GM18858 (cell line): ENCODE measurements around the gene LRFN5.

ENCODE experiments used
- ATAC-seq: cut with Tn5 transposase; IDR thresholded peaks from one replicate; pipeline ENCODE4 v1.9.1; 2021; ENCODE audit not compliant: unreplicated experiment

Gene LRFN5

GRCh38 chr14:41766772-41767171, 160.1 kb downstream of the LRFN5 start:
- no peak for ATAC-seq

DNA sequence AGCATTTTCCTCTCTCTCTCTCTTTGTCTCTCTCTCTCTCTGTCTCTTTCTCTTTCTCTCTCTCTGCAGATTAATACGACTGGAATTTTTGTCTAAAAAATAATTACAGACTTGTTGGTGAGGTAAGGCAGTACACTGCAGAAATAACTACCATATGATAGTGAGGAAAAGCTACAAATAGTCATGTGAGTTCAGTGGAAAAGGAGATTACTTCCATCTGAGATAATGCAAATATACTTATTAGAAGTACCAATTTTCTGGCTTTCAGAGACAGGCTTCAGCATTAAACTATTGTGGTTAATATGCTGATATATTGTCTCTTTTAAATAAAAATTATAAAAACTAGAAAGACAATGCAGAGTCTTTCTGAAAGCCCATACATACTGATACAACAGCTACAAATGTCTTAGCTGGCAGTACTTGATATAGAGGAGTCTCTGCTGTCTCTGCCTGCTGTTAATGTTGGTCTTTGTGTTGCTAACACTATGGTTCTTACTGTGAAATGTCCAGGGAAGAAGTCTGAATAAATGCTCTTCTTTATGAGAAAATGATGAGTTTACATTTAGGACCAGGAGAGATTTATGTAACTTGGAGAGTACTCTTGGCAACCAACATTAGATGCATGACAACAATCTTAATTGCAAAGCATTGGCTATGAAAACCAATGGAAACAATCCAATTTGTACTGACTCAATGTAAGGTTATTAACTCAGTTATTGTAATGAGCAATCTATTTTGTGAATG, 167.0 kb downstream of the LRFN5 start:
- ATAC-seq: no peak

DNA sequence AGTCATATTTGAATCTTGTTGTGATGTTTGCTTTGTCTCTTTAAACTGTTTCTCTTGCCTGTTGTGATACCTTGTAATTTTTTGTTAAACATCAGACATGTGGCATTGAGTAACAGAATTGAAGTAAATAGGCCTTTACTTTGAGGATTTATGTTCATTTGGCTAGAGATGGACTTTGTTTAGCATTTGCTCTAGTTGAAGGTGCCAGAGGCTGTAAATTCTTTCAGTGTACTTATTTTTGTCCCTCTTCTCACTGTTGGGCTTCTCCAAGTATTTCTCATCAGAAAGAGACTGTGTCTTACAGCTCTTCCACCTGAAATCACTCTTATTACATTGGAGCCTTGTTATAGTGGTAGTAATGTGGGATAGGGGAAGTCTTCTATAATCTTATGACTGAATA, 175.8 kb downstream of the LRFN5 start:
- no peak for ATAC-seq

- no peak for ATAC-seq
Measured at GRCh38 chr14:41783403-41783802, 176.7 kb downstream of the LRFN5 start.

GRCh38 chr14:41785696-41786095, 179.0 kb downstream of the LRFN5 start:
- no peak for ATAC-seq

GRCh38 chr14:41799817-41800216, 193.1 kb downstream of the LRFN5 start:
- ATAC-seq: no peak

- no peak for ATAC-seq
Measured at GRCh38 chr14:41805633-41806032, 199.0 kb downstream of the LRFN5 start.

- no peak for ATAC-seq
Measured at GRCh38 chr14:41806366-41806975, 199.8 kb downstream of the LRFN5 start.

- no peak for ATAC-seq
Measured at GRCh38 chr14:41810362-41810761, 203.7 kb downstream of the LRFN5 start.

- no peak for ATAC-seq
Measured at GRCh38 chr14:41817626-41818025, 210.9 kb downstream of the LRFN5 start.

DNA sequence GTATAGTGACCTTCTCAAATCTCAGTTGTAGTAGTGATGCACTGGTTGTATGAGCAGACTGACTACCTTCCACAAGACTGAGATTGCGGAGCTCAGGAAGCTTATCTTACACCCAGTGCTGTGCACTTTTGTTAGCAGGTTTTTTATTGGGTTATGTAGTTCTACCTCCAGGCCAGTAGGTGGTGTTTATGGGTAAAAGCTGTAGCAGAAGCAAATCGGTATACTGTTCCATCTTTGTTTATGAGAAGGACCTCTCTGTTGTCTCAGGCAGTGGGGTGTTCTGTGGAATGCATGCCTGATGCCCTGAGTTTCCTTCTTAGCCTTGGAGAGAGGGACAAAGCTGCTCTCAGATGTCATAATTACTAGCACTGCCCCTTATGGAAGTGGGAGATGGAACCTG, 217.8 kb downstream of the LRFN5 start:
- no peak for ATAC-seq

- ATAC-seq: no peak
Measured at GRCh38 chr14:41825622-41826021, 218.9 kb downstream of the LRFN5 start.

DNA sequence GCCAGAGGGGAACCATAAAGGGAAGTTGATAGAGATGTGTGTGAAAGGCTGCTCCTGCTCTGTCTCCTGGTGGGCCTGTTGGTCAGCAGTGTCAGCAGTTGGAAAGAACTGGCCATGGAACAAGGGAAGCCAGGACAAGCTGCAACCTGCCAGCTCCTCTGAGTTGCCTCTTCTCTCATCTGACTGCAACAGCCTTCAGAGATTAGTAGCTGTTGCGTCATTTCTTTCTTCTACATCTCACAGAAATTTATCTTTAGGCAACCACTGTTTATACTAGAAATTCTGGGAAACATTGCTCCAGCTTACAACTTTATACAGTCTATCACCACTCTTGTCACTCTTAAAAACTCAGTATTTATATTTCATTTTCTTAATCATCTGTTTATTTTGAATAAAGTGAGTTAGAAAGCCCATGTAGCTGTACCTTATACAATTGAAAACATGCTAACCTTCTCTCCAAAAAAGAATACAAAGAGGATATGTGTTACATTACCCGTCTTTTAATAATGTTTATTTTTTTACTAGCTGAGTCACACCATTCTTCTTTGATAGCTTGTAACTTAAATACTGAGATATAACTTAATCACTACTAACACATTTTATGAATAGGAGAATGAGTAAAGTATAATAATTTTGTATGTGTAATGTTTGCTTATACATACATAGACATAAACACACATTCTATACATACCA, 224.2 kb downstream of the LRFN5 start:
- no peak for ATAC-seq

GRCh38 chr14:41839661-41840060, 233.0 kb downstream of the LRFN5 start:
- no peak for ATAC-seq

GRCh38 chr14:41859336-41859735, 252.7 kb downstream of the LRFN5 start:
- no peak for ATAC-seq

- ATAC-seq: no peak
Measured at GRCh38 chr14:41860586-41860985, 253.9 kb downstream of the LRFN5 start.

GRCh38 chr14:41865894-41866293, 259.2 kb downstream of the LRFN5 start:
- no peak for ATAC-seq

DNA sequence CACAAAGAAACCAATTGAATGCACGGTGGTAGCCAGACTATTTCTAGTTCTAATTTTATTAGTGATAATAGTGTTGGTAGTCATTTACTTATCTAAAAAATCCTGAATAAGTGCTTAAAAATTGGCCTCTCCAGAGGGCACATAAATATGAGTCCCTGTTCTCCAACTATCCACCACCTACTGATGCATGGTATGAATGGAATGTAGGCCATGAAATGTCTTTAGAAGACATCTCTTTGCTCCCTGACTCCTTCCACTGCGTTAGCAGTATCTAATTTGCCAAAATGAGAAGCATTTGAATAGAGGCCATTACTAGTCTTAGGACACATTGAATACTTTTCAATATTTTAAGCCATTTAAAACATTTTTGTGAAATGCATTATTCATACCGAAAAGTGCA, 261.7 kb downstream of the LRFN5 start:
- no peak for ATAC-seq

GRCh38 chr14:41872931-41873685, 266.4 kb downstream of the LRFN5 start:
- ATAC-seq: no peak

- ATAC-seq: no peak
Measured at GRCh38 chr14:41873686-41874317, 267.1 kb downstream of the LRFN5 start.

- ATAC-seq: no peak
Measured at GRCh38 chr14:41875116-41875515, 268.4 kb downstream of the LRFN5 start.
